Measurements from ENCODE around the gene TRIM34. TPM values are rescaled to one million over a fixed set of nuclear protein-coding genes. Genes with fewer than 3 reads are reported as not detected.

TRIM34 gene
- total RNA-seq, 2 donors from 2014 or later: 0.68 to 1.2 TPM

DNA sequence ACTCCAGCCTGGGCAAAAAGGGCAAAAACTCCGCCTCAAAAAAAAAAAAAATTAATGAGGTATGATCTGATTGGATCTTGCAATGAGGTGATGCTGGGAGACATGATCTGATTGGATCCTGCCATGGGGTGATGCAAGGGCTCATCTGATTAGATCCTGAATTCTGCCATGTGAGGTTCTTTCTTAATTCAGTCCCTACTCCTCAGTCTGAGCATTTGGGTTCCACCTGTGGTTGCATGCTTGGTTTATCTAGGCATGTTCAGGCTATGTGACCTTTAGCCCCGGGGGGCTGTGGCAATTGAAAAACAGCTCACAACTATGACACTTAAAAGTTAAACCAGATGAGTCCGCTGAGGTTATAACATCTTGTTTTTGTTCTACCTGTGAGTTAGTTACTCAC is 33.2 kb upstream of the TRIM34 start:
- peaks cover 7% of the 10 kb centered on the region for H3K4me1 Mint-ChIP-seq
- 90% methylated on average over 2 to 3 of the region's 3 CpGs for WGBS, 2 experiments (ENCODE audit: insufficient coverage in 1 of 2, insufficient read length in 1 of 2)
- no peak overlapping the region for H3K27ac Mint-ChIP-seq

DNA sequence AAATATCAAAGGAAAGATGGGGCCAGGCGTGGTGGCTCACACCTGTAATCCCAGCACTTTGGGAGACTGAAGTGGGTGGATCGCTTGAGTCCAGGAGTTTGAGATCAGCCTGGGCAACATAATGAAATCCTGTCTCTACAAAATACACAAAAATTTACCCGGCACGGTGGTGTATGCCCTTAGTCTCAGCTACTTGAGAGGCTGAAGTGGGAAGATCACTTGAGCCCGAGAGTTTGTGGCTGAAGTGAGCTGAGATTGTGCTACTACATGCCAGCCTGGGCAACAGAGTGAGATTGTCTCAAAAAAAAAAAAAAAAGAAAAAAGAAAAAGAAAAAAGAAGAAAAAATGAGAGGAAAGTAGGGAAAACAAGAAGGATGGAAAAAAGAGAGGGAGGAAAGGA is 32.2 kb upstream of the TRIM34 start:
- H3K36me3 Mint-ChIP-seq (ENCODE audit: low read depth): no peaks in the 10 kb centered on the region

More for the DNA sequence above, 33.2 kb upstream of the TRIM34 start:
- TF ChIP-seq, protein P1, sequence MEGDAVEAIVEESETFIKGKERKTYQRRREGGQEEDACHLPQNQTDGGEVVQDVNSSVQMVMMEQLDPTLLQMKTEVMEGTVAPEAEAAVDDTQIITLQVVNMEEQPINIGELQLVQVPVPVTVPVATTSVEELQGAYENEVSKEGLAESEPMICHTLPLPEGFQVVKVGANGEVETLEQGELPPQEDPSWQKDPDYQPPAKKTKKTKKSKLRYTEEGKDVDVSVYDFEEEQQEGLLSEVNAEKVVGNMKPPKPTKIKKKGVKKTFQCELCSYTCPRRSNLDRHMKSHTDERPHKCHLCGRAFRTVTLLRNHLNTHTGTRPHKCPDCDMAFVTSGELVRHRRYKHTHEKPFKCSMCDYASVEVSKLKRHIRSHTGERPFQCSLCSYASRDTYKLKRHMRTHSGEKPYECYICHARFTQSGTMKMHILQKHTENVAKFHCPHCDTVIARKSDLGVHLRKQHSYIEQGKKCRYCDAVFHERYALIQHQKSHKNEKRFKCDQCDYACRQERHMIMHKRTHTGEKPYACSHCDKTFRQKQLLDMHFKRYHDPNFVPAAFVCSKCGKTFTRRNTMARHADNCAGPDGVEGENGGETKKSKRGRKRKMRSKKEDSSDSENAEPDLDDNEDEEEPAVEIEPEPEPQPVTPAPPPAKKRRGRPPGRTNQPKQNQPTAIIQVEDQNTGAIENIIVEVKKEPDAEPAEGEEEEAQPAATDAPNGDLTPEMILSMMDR (conservative IDR thresholded peaks at IDR 0.05): no peak
- H3K9ac ChIP-seq (ENCODE audit: extremely low read depth, low read length, poor library complexity, severe bottlenecking): no peak overlapping the region
- H3K4me3 ChIP-seq (ENCODE audit: low read length): no peak overlapping the region
- DNase-seq: no peak
- H3K4me1 ChIP-seq (ENCODE audit: control insufficient read depth, insufficient read depth, low read length): no peaks in the 10 kb centered on the region
- no peaks in the 10 kb centered on the region for H3K36me3 ChIP-seq (ENCODE audit: control insufficient read depth, insufficient read depth, low read length)
- H3K9me3 ChIP-seq (ENCODE audit: control insufficient read depth, low read length): no peaks in the 10 kb centered on the region
- no peaks in the 10 kb centered on the region for H3K27me3 ChIP-seq (ENCODE audit: control insufficient read depth, insufficient read depth, low read length, poor library complexity, severe bottlenecking)
- H3K27ac ChIP-seq (ENCODE audit: low read depth, low read length): no peak overlapping the region
- Mint-ChIP-seq H3K36me3 (ENCODE audit: low read depth) (no peaks in the 10 kb centered on the region), H3K4me3 (no peak overlapping the region), H3K27me3 (ENCODE audit: insufficient read depth) (peaks cover 1% of the 10 kb centered on the region), H3K9me3 (peaks cover 11% of the 10 kb centered on the region)

DNA sequence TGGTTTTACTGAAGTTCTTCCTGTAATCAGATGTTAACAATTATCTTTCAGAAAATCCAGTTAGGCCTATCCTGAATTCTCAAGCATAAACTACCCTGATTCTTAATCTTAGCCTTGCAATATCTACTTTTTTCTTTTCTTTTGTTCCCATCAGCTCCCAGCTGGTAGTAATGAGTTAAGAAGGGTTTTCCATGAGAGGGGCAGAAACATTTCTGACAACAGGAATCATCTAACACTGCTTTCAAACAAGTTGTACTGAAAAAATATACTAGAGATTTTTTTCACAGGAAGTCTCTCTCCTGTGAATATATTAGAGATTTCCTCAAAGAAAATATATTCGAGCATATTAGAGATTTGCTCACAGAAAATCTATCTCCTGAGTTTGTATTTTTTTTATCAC is 31.7 kb upstream of the TRIM34 start:
- no peak for DNase-seq
- Mint-ChIP-seq H3K9me3 (peaks cover 11% of the 10 kb centered on the region), H3K4me1 (peaks cover 22% of the 10 kb centered on the region), H3K27me3 (ENCODE audit: insufficient read depth) (peaks cover 1% of the 10 kb centered on the region), H3K4me3 (no peak overlapping the region), H3K36me3 (ENCODE audit: low read depth) (no peaks in the 10 kb centered on the region), H3K27ac (no peak overlapping the region)
- Histone ChIP-seq H3K27ac (ENCODE audit: low read depth, low read length) (no peak overlapping the region), H3K9me3 (ENCODE audit: control insufficient read depth, low read length) (no peaks in the 10 kb centered on the region), H3K4me3 (ENCODE audit: low read length) (no peak overlapping the region), H3K27me3 (ENCODE audit: control insufficient read depth, insufficient read depth, low read length, poor library complexity, severe bottlenecking) (no peaks in the 10 kb centered on the region), H3K9ac (ENCODE audit: extremely low read depth, low read length, poor library complexity, severe bottlenecking) (no peak overlapping the region), H3K4me1 (ENCODE audit: control insufficient read depth, insufficient read depth, low read length) (peaks cover 2% of the 10 kb centered on the region), H3K36me3 (ENCODE audit: control insufficient read depth, insufficient read depth, low read length) (no peaks in the 10 kb centered on the region)
- WGBS, 2 experiments (ENCODE audit: insufficient coverage in 1 of 2, insufficient read length in 1 of 2): no CpG with 5 or more reads among the region's 1 CpG
- TF ChIP-seq, protein P1 (conservative IDR thresholded peaks at IDR 0.05): no peak

More for the DNA sequence above, 32.2 kb upstream of the TRIM34 start:
- peaks cover 11% of the 10 kb centered on the region for H3K9me3 Mint-ChIP-seq
- no peaks in the 10 kb centered on the region for H3K4me1 ChIP-seq (ENCODE audit: control insufficient read depth, insufficient read depth, low read length)
- TF ChIP-seq, protein P1 (conservative IDR thresholded peaks at IDR 0.05): no peak
- H3K27ac ChIP-seq (ENCODE audit: low read depth, low read length): no peak overlapping the region
- WGBS, 2 experiments (ENCODE audit: insufficient coverage in 1 of 2, insufficient read length in 1 of 2): 86 to 90% methylated on average over 2 to 5 of the region's 5 CpGs
- no peaks in the 10 kb centered on the region for H3K36me3 ChIP-seq (ENCODE audit: control insufficient read depth, insufficient read depth, low read length)
- no peak for DNase-seq
- no peaks in the 10 kb centered on the region for H3K27me3 ChIP-seq (ENCODE audit: control insufficient read depth, insufficient read depth, low read length, poor library complexity, severe bottlenecking)
- H3K9ac ChIP-seq (ENCODE audit: extremely low read depth, low read length, poor library complexity, severe bottlenecking): no peak overlapping the region
- H3K27me3 Mint-ChIP-seq (ENCODE audit: insufficient read depth): peaks cover 1% of the 10 kb centered on the region
- no peaks in the 10 kb centered on the region for H3K9me3 ChIP-seq (ENCODE audit: control insufficient read depth, low read length)
- no peak overlapping the region for H3K4me3 Mint-ChIP-seq
- peaks cover 17% of the 10 kb centered on the region for H3K4me1 Mint-ChIP-seq
- no peak overlapping the region for H3K27ac Mint-ChIP-seq
- no peak overlapping the region for H3K4me3 ChIP-seq (ENCODE audit: low read length)

Measured in endodermal cell (in vitro differentiated cells).